Brain microvascular endothelial cell (primary cell): ENCODE measurements around the gene AGAP2.

Experiments used
- DNase-seq: peaks from one replicate; pipeline ENCODE4 v3.0.0-alpha.2; 2020
- H3K27ac ChIP-seq: fragments of 250-450 bp; sonication (Bioruptor Pico); 2 replicates; pipeline ENCODE4 v1.5.1; 2020; ENCODE audit warnings: mild to moderate bottlenecking, moderate library complexity
- H3K27me3 ChIP-seq: fragments of 250-450 bp; sonication (Bioruptor Pico); replicated peaks from 2 replicates; pipeline ENCODE4 v1.5.1; 2020; ENCODE audit warnings: mild to moderate bottlenecking
- H3K36me3 ChIP-seq: fragments of 250-450 bp; sonication (Bioruptor Pico); replicated peaks from 2 replicates; pipeline ENCODE4 v1.5.1; 2020; ENCODE audit warnings: mild to moderate bottlenecking
- H3K4me3 ChIP-seq: 2 replicates; pipeline ENCODE4 v1.5.1; 2011; ENCODE audit warnings: low read depth, mild to moderate bottlenecking, control low read depth, low read length, moderate library complexity
- CTCF ChIP-seq: IDR thresholded peaks from 2 replicates; pipeline ENCODE4 v1.5.1; 2011; ENCODE audit warnings: low read depth, mild to moderate bottlenecking, moderate library complexity, low read length, control low read depth, inconsistent platforms; ENCODE audit errors: missing control alignments
- in situ Hi-C: cut with HindIII; loops from 2 replicates; pipeline ENCODE4 v1.10.0; 2017; ENCODE audit warnings: low sequenced_read_pairs, low pct_ligation_motif_present

The AGAP2 gene

GRCh38 chr12:57712701-57713100 is 25.8 kb downstream of the AGAP2 start:
- no peaks in the 10 kb centered on the region for H3K27me3 ChIP-seq
- no peak for TF ChIP-seq CTCF
- in situ Hi-C loops, result no loop called here
- no peak for DNase-seq
- H3K27ac ChIP-seq, result no peak overlapping the region
- H3K36me3 ChIP-seq, result peaks cover 18% of the 10 kb centered on the region
- H3K4me3 ChIP-seq, result no peak overlapping the region

DNA sequence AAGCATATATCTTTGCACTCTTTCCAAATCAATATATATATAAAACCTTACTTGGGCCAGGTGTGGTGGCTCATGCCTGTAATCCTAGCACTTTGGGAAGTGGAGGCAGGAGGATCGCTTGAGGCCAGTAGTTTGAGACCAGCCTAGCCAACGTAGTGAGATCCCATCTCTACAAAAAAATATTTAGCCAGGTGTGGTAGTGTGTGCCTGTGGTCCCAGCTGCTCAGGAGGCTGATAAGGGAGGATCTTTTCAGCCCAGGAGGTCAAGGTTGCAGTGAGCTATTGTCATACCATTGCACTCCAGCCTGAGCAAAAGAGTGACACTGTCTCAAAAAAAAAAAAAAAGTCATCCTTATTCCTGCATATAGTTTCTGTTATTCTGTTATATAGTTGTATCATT is 30.2 kb downstream of the AGAP2 start:
- Histone ChIP-seq H3K27ac (no peak overlapping the region), H3K27me3 (no peaks in the 10 kb centered on the region), H3K4me3 (no peak overlapping the region), H3K36me3 (peaks cover 11% of the 10 kb centered on the region)
- TF ChIP-seq CTCF, result no peak
- in situ Hi-C loops, result no loop called here
- DNase-seq, result no peak

- in situ Hi-C loops, result no loop called here
These were observed 31.3 kb downstream of the AGAP2 start for GRCh38 chr12:57707250-57707649.

GRCh38 chr12:57700317-57700716 is 38.2 kb downstream of the AGAP2 start:
- peaks cover 16% of the 10 kb centered on the region for H3K36me3 ChIP-seq
- no peaks in the 10 kb centered on the region for H3K27me3 ChIP-seq
- H3K27ac ChIP-seq, result no peak overlapping the region
- in situ Hi-C loops, result no loop called here
- TF ChIP-seq CTCF, result no peak
- no peak for DNase-seq
- H3K4me3 ChIP-seq, result no peak overlapping the region

More at GRCh38 chr12:57707250-57707649, 31.3 kb downstream of the AGAP2 start:
- Histone ChIP-seq H3K36me3 (peaks cover 13% of the 10 kb centered on the region), H3K4me3 (no peak overlapping the region), H3K27me3 (no peaks in the 10 kb centered on the region), H3K27ac (no peak overlapping the region)
- no peak for TF ChIP-seq CTCF
- no peak for DNase-seq

DNA sequence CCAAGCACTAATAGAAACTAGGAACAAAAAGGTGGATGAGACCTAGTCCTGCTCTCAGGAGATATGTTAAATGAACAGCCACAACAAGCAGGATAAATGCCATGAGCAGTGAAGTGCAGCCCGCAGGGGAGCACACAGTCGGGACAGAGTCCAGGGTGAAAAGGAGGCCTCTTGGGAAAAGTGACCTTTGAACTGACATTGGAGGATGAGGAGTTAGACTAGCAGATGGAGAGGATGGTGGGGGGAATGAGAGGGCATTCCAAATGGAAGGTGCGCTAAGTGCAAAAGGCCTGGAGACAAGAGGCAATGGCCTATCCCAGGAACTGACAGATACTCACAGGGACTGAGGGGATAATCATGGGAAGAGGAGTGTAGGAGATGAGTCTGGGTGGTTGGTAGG is 40.1 kb downstream of the AGAP2 start:
- peaks cover 10% of the 10 kb centered on the region for H3K36me3 ChIP-seq
- TF ChIP-seq CTCF, result no peak
- in situ Hi-C loops, result no loop called here
- no peaks in the 10 kb centered on the region for H3K27me3 ChIP-seq
- H3K4me3 ChIP-seq, result no peak overlapping the region
- no peak for DNase-seq
- H3K27ac ChIP-seq, result no peak overlapping the region

DNA sequence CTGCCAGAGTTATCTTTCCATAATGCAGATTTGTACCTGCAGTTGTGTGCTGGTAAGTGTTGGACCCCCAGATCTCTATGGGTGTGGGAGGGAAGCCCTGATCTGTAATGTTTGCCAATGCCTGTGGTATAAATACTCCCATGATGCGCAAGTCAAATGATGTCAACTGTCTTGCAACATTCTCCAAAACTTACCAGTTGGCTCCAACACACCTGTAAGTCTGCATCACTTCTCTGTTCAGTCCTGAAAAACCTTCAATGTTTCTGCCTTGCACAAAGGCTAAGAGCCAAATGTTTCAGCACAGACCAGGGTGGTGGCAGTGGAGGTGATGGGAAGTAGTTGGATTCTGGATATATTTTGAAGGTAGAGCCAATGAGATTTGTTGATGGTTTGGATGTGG is 41.5 kb downstream of the AGAP2 start:
- Histone ChIP-seq H3K36me3 (peaks cover 7% of the 10 kb centered on the region), H3K27ac (no peak overlapping the region), H3K27me3 (no peaks in the 10 kb centered on the region), H3K4me3 (no peak overlapping the region)
- no peak for TF ChIP-seq CTCF
- no peak for DNase-seq
- in situ Hi-C loops, result no loop called here
